Measurements from ENCODE around the gene DCXR.

The DCXR gene

DNA sequence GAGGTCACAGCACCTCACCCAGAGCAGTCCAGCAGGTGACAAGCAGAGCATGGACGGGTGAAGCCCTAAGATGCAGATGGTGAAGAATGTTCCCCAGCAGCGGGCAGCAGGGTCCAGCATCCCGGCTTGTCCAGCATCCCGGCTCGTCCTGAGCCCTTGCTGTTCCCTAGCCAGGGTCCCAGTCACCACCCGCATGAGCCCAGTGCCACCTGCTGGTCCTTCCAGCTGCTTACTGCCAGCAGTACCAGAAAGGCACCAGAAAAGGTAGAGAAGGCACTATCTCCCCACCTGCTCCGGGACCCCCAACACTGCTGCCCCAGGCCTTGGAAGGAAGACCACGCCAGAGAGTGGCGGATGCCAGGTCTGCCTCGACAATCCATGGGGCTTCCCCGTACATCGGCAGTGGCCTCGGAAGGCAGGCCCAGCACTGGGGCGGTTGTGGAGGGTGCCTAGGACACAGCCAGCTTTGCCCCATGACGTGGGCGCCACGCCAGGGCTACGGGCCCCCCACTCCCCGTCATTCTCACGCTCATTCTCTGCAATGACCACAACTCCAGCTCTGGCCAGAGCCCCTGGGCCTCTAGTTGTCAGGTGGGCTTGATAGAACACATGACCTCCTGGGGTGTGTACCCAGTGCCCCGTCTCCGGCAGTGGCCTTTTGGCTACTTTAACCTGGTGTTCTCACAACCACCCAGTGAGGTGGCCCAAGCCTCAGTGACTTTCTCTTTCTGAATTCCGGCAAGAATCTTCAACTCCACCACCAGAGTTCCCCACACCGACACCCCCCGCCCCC lies 16.2 kb downstream of the DCXR start:
- Histone ChIP-seq H3K4me3 (ENCODE audit: insufficient read depth, low read depth, low read length) (peak overlapping the region; percentile 79), H3K27me3 (ENCODE audit: control insufficient read depth, insufficient read depth, low read length, poor library complexity, severe bottlenecking) (no peaks in the 10 kb centered on the region), H3K27ac (ENCODE audit: insufficient read depth, low read depth, low read length, poor library complexity, severe bottlenecking) (no peak overlapping the region), H3K36me3 (ENCODE audit: control insufficient read depth, insufficient read depth, low read length) (no peaks in the 10 kb centered on the region), H3K4me1 (ENCODE audit: control insufficient read depth, insufficient read depth, low read length) (peaks cover 17% of the 10 kb centered on the region), H3K9me3 (ENCODE audit: control insufficient read depth, low read length) (no peaks in the 10 kb centered on the region)
- 84 to 86% methylated on average over 25 of the region's 25 CpGs for WGBS, 2 experiments

DNA sequence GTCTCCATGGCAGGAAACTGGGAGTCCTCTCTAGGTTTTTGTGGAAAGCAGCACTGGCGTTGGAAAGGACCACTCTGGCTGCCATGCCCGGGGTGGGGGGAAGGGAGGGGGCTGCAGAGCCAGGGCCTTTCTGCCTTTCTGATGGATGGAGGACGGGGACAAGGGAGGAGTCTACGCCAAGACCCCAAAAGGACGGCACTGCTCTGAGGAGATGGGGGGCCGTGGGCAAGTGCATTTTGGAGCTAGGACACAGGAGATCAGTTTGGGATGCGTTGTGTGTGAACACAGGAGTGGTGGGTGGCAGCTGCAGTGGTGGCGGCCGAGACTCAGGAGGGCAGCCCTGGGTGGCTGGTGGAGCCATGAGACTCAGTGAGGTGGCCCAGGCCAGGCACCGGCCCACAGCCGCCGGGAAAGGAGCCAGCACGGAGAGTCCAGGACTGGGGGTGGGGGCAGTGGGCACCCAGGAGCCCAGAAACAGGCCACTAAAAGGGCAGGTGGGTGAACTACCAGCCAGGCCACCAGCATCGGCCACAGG lies 16.9 kb downstream of the DCXR start:
- Histone ChIP-seq H3K4me1 (ENCODE audit: control insufficient read depth, insufficient read depth, low read length) (peaks cover 23% of the 10 kb centered on the region), H3K36me3 (ENCODE audit: control insufficient read depth, insufficient read depth, low read length) (no peaks in the 10 kb centered on the region), H3K4me3 (ENCODE audit: insufficient read depth, low read depth, low read length) (no peak overlapping the region), H3K27ac (ENCODE audit: insufficient read depth, low read depth, low read length, poor library complexity, severe bottlenecking) (no peak overlapping the region), H3K9me3 (ENCODE audit: control insufficient read depth, low read length) (no peaks in the 10 kb centered on the region), H3K27me3 (ENCODE audit: control insufficient read depth, insufficient read depth, low read length, poor library complexity, severe bottlenecking) (no peaks in the 10 kb centered on the region)
- 94% methylated on average over 14 of the region's 14 CpGs for WGBS, 2 experiments

DNA sequence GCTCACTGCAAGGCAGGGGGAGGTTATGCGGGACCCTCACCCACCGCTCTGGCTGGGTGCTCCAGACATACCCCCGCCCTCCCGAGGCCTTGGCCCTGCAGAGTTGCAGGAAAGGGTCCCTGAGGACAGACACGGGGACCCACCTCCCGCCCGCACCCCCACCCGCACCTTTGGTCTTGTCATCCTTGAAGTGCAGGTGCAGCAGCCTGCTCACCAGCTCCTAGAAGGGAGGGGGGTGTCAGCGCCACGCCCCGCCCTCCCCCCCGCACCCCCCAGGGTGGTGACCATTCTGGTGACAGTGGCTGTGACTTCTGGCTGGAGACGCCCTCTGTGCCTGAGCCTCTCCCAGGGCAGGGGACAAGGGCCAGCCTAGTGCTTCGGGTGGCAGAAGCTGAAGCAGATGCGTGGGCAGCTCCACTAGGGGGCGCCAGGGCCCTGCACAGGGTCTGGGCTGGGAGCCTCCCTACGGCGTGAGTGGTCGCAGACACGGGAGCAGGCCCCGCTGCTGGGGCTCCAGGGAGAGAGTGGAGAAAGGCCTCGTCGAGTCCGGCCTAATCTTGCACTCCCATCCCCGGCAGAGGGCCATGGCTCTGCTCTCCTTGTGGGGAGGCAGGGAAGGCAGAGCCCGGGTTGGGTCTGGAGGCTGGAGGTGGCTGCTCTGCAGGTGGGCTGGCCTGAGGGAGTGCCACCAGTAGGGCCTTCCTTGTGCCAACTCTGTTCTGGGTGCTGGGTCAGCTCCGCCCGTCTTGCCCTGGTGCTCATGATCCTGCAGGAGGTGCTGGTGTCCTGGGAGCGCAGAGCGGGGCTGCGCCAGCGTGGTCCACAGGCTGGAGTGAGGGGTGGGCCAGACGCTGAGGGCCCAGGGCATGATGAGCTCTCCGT lies 17.6 kb downstream of the DCXR start:
- H3K36me3 ChIP-seq (ENCODE audit: control insufficient read depth, insufficient read depth, low read length) = no peaks in the 10 kb centered on the region
- no peaks in the 10 kb centered on the region for H3K9me3 ChIP-seq (ENCODE audit: control insufficient read depth, low read length)
- WGBS, 2 experiments = 67% methylated on average over 34 of the region's 34 CpGs
- H3K27me3 ChIP-seq (ENCODE audit: control insufficient read depth, insufficient read depth, low read length, poor library complexity, severe bottlenecking) = no peaks in the 10 kb centered on the region
- peaks cover 29% of the 10 kb centered on the region for H3K4me1 ChIP-seq (ENCODE audit: control insufficient read depth, insufficient read depth, low read length)
- H3K4me3 ChIP-seq (ENCODE audit: insufficient read depth, low read depth, low read length) = no peak overlapping the region
- no peak overlapping the region for H3K27ac ChIP-seq (ENCODE audit: insufficient read depth, low read depth, low read length, poor library complexity, severe bottlenecking)

DNA sequence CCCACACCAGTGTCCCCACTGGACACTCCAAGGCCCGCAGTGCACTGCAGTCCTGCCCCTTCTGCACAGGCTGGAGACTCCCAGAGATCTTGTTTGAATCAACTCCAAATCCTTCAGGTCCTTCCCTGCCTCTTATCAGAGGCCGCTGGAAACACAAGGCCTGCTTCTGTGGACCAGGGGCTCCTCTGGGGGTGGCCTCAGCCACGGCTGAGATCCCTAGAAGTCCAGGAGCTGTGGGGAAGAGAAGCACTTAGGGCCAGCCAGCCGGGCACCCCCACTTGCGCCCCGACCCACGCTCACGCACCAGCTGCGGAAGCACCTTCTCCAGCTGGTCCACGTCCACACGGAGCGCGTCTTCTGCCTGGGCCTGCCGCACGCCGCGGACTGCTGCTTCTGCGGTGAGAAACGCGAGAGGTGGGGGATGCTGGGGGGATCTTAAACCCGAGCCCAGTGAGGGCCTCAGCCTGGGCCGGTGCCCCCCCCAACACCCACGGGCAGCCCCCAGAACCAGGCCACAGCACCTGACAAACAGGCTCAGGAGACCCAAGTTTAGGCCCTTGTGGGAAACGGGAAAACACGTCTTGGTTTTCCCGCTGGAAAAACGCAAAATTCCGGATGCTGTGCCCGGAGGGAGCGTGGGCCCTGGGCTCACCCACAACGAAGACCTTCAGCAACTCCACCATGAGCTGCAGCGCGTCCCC lies 18.4 kb downstream of the DCXR start:
- H3K27me3 ChIP-seq (ENCODE audit: control insufficient read depth, insufficient read depth, low read length, poor library complexity, severe bottlenecking) = no peaks in the 10 kb centered on the region
- peaks cover 28% of the 10 kb centered on the region for H3K4me1 ChIP-seq (ENCODE audit: control insufficient read depth, insufficient read depth, low read length)
- no peaks in the 10 kb centered on the region for H3K36me3 ChIP-seq (ENCODE audit: control insufficient read depth, insufficient read depth, low read length)
- H3K9me3 ChIP-seq (ENCODE audit: control insufficient read depth, low read length) = no peaks in the 10 kb centered on the region
- H3K4me3 ChIP-seq (ENCODE audit: insufficient read depth, low read depth, low read length) = no peak overlapping the region
- WGBS, 2 experiments = 95% methylated on average over 33 of the region's 33 CpGs
- no peak overlapping the region for H3K27ac ChIP-seq (ENCODE audit: insufficient read depth, low read depth, low read length, poor library complexity, severe bottlenecking)

DNA sequence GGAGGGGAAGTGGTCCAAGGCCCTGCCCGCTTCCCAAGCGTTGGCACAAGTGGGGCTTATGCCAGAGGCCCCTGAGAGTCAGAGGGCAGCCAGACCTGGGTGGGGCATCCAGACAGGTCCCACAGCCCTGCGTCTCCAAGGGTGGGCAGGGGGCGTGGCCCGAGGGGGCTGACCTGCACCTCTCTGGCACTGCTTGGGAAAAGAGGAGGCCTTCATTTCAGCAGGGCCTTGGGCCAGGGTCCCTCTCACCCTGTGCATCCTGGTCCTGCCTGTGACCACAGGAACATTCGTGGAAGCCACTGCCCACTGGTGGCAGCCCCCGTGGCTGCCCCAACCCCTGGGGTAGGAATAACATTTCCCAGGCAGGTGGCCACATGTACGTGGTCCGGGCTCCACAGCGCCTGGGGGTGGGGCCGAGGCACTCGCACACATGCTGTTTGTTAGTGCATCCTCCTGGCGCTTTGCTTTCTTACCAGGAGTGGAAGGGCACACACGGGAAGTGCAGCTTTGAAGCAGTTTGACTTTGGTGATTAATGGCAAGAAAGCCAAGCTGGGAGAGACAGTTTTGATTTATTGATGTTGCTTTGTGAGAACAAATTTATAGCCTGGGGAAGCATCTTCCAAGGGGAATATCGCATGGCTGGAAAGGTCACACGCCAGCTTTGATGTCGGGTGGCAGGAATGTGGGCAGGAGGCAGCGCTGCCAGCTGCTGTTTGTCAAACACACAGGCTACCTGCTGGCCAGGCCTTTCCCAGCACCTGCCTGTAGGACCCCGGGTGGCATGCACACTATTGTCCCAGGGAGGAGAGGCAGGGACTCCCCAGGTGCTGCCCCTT lies 19.1 kb downstream of the DCXR start:
- no peaks in the 10 kb centered on the region for H3K9me3 ChIP-seq (ENCODE audit: control insufficient read depth, low read length)
- H3K36me3 ChIP-seq (ENCODE audit: control insufficient read depth, insufficient read depth, low read length) = no peaks in the 10 kb centered on the region
- peak overlapping the region; percentile 16 for H3K27ac ChIP-seq (ENCODE audit: insufficient read depth, low read depth, low read length, poor library complexity, severe bottlenecking)
- H3K4me1 ChIP-seq (ENCODE audit: control insufficient read depth, insufficient read depth, low read length) = peaks cover 25% of the 10 kb centered on the region
- H3K27me3 ChIP-seq (ENCODE audit: control insufficient read depth, insufficient read depth, low read length, poor library complexity, severe bottlenecking) = no peaks in the 10 kb centered on the region
- no peak overlapping the region for H3K4me3 ChIP-seq (ENCODE audit: insufficient read depth, low read depth, low read length)
- WGBS, 2 experiments = 93% methylated on average over 19 of the region's 19 CpGs

DNA sequence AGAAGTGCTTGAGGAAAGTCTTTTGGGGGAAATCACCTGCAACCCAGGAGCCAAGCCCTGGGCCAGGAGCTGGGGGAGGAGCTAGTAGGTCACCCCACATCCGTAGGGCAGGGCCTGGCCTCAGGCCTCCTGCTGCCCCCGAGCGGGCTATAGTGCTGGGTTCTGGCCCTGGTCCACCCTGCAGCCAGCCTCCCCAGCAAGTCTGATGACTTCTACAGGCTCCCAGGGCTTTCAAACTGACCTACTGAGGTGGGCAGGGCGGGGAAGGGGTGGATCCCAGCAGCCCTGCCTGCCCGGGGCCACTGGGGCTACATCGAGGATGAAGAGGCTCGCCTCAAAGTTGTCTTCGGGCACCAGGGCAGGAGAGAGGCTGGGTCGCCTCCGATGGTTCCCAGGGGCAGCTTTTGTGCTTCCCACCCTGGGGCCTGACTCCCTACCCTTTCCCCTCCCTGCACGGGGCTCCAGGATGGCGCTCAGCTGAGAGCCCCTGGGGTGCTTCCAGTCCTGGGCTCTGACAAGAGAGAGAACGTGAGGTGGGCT lies 19.8 kb downstream of the DCXR start:
- no peaks in the 10 kb centered on the region for H3K9me3 ChIP-seq (ENCODE audit: control insufficient read depth, low read length)
- no peak overlapping the region for H3K27ac ChIP-seq (ENCODE audit: insufficient read depth, low read depth, low read length, poor library complexity, severe bottlenecking)
- H3K4me3 ChIP-seq (ENCODE audit: insufficient read depth, low read depth, low read length) = no peak overlapping the region
- no peaks in the 10 kb centered on the region for H3K27me3 ChIP-seq (ENCODE audit: control insufficient read depth, insufficient read depth, low read length, poor library complexity, severe bottlenecking)
- H3K4me1 ChIP-seq (ENCODE audit: control insufficient read depth, insufficient read depth, low read length) = peaks cover 30% of the 10 kb centered on the region
- no peaks in the 10 kb centered on the region for H3K36me3 ChIP-seq (ENCODE audit: control insufficient read depth, insufficient read depth, low read length)
- WGBS, 2 experiments = 88 to 89% methylated on average over 13 of the region's 13 CpGs

DNA sequence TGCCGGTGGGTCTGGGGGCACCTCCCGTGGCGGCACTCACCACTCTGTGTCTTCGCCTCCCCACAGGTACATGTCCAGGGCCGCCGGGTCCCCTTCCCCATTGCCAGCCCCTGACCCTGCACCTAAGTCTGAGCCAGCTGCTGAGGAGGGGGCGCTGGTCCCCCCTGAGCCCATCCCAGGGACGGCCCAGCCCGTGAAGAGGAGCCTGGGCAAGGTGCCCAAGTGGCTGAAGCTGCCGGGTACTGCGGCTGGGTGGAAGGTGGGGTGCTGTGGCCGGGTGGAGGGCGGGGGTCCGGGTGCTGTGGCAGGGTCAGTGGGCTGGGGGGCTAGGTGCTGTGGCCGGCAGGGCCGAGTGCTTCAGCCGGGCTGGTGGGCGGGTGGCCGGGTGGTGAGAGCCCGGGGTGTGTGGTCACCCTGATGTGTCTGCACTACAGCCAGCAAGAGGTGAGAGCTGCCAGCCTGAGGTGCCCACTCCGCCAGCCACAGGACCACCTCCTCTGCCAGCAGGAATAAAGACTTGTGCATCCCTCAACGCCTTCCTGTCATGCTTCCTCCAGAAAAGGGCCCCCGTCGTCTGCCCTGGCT lies 20.5 kb downstream of the DCXR start:
- Histone ChIP-seq H3K27me3 (ENCODE audit: control insufficient read depth, insufficient read depth, low read length, poor library complexity, severe bottlenecking) (no peaks in the 10 kb centered on the region), H3K4me3 (ENCODE audit: insufficient read depth, low read depth, low read length) (no peak overlapping the region), H3K9me3 (ENCODE audit: control insufficient read depth, low read length) (no peaks in the 10 kb centered on the region), H3K36me3 (ENCODE audit: control insufficient read depth, insufficient read depth, low read length) (no peaks in the 10 kb centered on the region), H3K27ac (ENCODE audit: insufficient read depth, low read depth, low read length, poor library complexity, severe bottlenecking) (no peak overlapping the region), H3K4me1 (ENCODE audit: control insufficient read depth, insufficient read depth, low read length) (peaks cover 29% of the 10 kb centered on the region)
- WGBS, 2 experiments = 96 to 97% methylated on average over 24 of the region's 24 CpGs

DNA sequence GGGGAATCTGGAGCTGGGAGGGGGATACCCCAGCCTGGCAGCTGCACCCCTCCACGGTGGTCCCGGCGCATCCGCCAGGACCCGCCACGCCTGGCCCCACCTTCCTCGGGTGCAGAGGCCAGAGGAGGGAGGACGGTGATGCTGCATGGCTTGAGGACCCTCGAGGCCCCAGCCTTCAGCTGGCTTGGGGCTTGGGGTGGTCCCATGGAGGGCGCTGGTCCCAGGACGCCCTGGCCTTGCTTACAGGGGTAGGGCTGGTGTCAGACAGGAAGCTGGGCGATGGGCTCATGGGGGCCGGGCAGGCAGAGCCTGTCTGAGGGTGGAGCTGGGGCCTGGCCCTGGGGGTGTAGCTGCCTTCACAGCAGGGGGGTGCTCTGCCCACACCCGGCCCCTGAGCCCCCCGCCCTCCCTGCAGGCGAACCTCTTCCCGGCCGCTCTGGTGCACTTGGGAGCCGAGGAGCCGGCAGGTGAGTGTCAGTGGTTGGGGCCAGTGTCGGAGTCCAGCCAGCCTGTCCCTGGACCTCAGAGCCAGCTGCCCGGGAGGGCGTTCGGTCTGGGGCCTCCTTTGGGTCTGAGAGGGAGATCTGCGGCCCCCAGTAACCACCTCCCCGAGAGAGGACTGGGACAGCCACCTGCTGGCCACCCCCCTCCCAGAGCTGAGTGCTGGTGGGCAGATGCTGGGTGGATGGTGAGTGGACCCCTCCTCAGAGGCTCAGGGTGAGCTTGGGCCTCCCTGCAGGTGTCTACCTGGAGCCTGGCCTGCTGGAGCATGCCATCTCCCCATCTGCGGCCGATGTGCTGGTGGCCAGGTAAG lies 21.2 kb downstream of the DCXR start:
- no peak overlapping the region for H3K4me3 ChIP-seq (ENCODE audit: insufficient read depth, low read depth, low read length)
- H3K9me3 ChIP-seq (ENCODE audit: control insufficient read depth, low read length) = no peaks in the 10 kb centered on the region
- no peaks in the 10 kb centered on the region for H3K27me3 ChIP-seq (ENCODE audit: control insufficient read depth, insufficient read depth, low read length, poor library complexity, severe bottlenecking)
- H3K27ac ChIP-seq (ENCODE audit: insufficient read depth, low read depth, low read length, poor library complexity, severe bottlenecking) = no peak overlapping the region
- H3K36me3 ChIP-seq (ENCODE audit: control insufficient read depth, insufficient read depth, low read length) = no peaks in the 10 kb centered on the region
- peaks cover 22% of the 10 kb centered on the region for H3K4me1 ChIP-seq (ENCODE audit: control insufficient read depth, insufficient read depth, low read length)
- WGBS, 2 experiments = 90 to 93% methylated on average over 28 of the region's 28 CpGs

Data from ectodermal cell (in vitro differentiated cells).